Measurements from ENCODE around the gene TUBB2B. TPM values are rescaled to one million over a fixed set of nuclear protein-coding genes. Genes with fewer than 3 reads are reported as not detected.

The TUBB2B gene
- total RNA-seq (2011; cell fraction: chromatin; rRNA removed; ENCODE audit: low replicate concordance), result 1.7 and 4.6 TPM in 2 replicates
- total RNA-seq (2011; cell fraction: nucleolus; rRNA removed), result 5.0 and 6.5 TPM in 2 replicates
- 3.4 and 3.9 TPM in 2 replicates for total RNA-seq (2011; cell fraction: nucleoplasm; rRNA removed)
- total RNA-seq (2014; rRNA removed) (6.4 and 7.3 TPM in 2 replicates), total RNA-seq (2014; rRNA removed; fragmentation: Illumina TruSeq; extraction: Trizol) (1.6 and 2.3 TPM in 2 replicates), total RNA-seq (2015; rRNA removed; fragmentation: Illumina TruSeq; extraction: Trizol) (3.3 and 3.8 TPM in 2 replicates), total RNA-seq (2021) (5.1 and 5.8 TPM in 2 replicates), polyA plus RNA-seq (2011; rRNA removed) (9.7 and 14.5 TPM in 2 replicates), polyA plus RNA-seq (2014; fragmentation: Illumina TruSeq; extraction: Trizol) (4.6 and 9.1 TPM in 2 replicates), polyA plus RNA-seq (2014; fragmentation: Nextera tagmentation; extraction: Ambion mirVana) (under 1 TPM; 0.11 to 0.18 TPM), polyA plus RNA-seq (2014; rRNA removed) (6.1 and 7.0 TPM in 2 replicates), polyA minus RNA-seq (2011; rRNA and poly(A)+ RNA removed) (5.1 and 6.2 TPM in 2 replicates), Bru-seq, nascent RNA (percentile 53 among the genes with signal in this experiment), BruChase-seq, experiment 1, labeled RNA remaining after a 2-hour chase (percentile 48 among the genes with signal in this experiment), BruChase-seq, experiment 2, labeled RNA remaining after a 6-hour chase (percentile 56 among the genes with signal in this experiment)
- 18.8 and 24.4 TPM in 2 replicates for polyA plus RNA-seq (2011; cell fraction: cytosol; rRNA removed)
- polyA plus RNA-seq (2011; cell fraction: nucleus; rRNA removed), result 5.8 and 7.2 TPM in 2 replicates
- 9.9 and 11.3 TPM in 2 replicates for polyA plus RNA-seq (2012)
- 7.5 and 11.3 TPM in 2 replicates for polyA minus RNA-seq (2011; cell fraction: cytosol; rRNA and poly(A)+ RNA removed)
- 2.7 and 6.1 TPM in 2 replicates for polyA minus RNA-seq (2011; cell fraction: nucleus; rRNA and poly(A)+ RNA removed)
- long read RNA-seq, experiment 1, transcript TUBB2B-201 (4 exons, 2,020 nt), result major isoform, 5 of 11 reads
- long read RNA-seq, experiment 1, partial matches to known transcripts, result 0 of 11 reads
- long read RNA-seq, experiment 1, other reads (novel, unspliced or antisense), result 6 of 11 reads
- long read RNA-seq, experiment 2, partial matches to known transcripts, result 0 of 1 reads
- long read RNA-seq, experiment 2, other reads (novel, unspliced or antisense), result 0 of 1 reads
- long read RNA-seq, experiment 3, partial matches to known transcripts, result 0 of 3 reads
- long read RNA-seq, experiment 3, other reads (novel, unspliced or antisense), result 0 of 3 reads

GRCh38 chr6:3227363-3228045 lies at the start of gene TUBB2B:
Gene TUBB2B (minus strand): TSS chr6:3227653. CDS start chr6:3227543, 110 bp downstream.
- peak; percentile 67 for ATAC-seq
- H3K4me1 ChIP-seq (replicated peaks in 1 of 2; ENCODE audit: control insufficient read depth in 2 of 2, insufficient read depth in 2 of 2, low read length in 2 of 2), result peaks cover 35 to 50% of the 10 kb centered on the region in 2 experiments
- no peak for TF ChIP-seq ID3 (CRISPR knock-in tag; IDR thresholded peaks at IDR 0.05)
- TF ChIP-seq ID3 (tag; IDR thresholded peaks at IDR 0.05), result 0 out of 2 replicates have a peak, but pooled peaks have one; percentile 17
- 0 out of 2 replicates have a peak, but pooled peaks have one; percentile 44 for TF ChIP-seq ZNF511 (CRISPR knock-in tag; IDR thresholded peaks at IDR 0.05)
- TF ChIP-seq BCOR (IDR thresholded peaks at IDR 0.05), result 0 out of 2 replicates have a peak, but pooled peaks have one; percentile 3
- no peak for TF ChIP-seq THAP12 (CRISPR knock-in tag; IDR thresholded peaks at IDR 0.05)
- TF ChIP-seq PHF8 (IDR thresholded peaks at IDR 0.05; ENCODE audit: borderline replicate concordance, low read length), result peak; percentile 40; the same call in 1 of the 2 replicates
- no peak for TF ChIP-seq KDM4B (IDR thresholded peaks at IDR 0.05; ENCODE audit: borderline replicate concordance in 2 of 2, low read depth in 1 of 2)
- TF ChIP-seq TBL1XR1 (IDR thresholded peaks at IDR 0.05; ENCODE audit: low read length in 2 of 2), result no peak
- peak; percentile 59; the same call in 1 of the 2 replicates for TF ChIP-seq ZFX (CRISPR knock-in tag; IDR thresholded peaks at IDR 0.05)
- TF ChIP-seq POLR2G (IDR thresholded peaks at IDR 0.05; ENCODE audit: low read depth, low read length), result peak; percentile 81
- TF ChIP-seq RUNX1 (IDR thresholded peaks at IDR 0.05; ENCODE audit: low read depth), result no peak
- no peak for TF ChIP-seq ZNF184 (CRISPR knock-in tag; IDR thresholded peaks at IDR 0.05)
- no peak for TF ChIP-seq RBM39 (optimal IDR thresholded peaks at IDR 0.05; ENCODE audit: low read depth, low read length)

More at GRCh38 chr6:3227363-3228045, at the start of gene TUBB2B:
- no peaks in the 10 kb centered on the region for H3K79me2 ChIP-seq (ENCODE audit: control insufficient read depth, insufficient read depth, low read length)
- H3K27me3 ChIP-seq (ENCODE audit: control insufficient read depth in 2 of 2, insufficient read depth in 2 of 2, low read length in 2 of 2), result peaks cover 40 to 65% of the 10 kb centered on the region in 2 experiments
- H3K36me3 ChIP-seq (ENCODE audit: control insufficient read depth, insufficient read depth, low read length), result no peaks in the 10 kb centered on the region
- no peaks in the 10 kb centered on the region for H3K9me1 ChIP-seq (ENCODE audit: control insufficient read depth, insufficient read depth, low read length)
- CTCF ChIA-PET (ENCODE audit: low intra/inter-chr PET ratio), result interaction anchor here (0.7 kb wide), 2 partner anchors 28 to 142 kb away, joined by 3 to 4 read pairs; no protein-coding TSS in a partner anchor
- in situ Hi-C loops (cut with MboI), result no loop called here
- no peaks in the 10 kb centered on the region for H3K9me3 ChIP-seq (replicated peaks; ENCODE audit: control insufficient read depth, insufficient read depth, low read depth, low read length)
- POLR2A ChIA-PET, result interaction anchor here (1.3 kb wide), 1 partner anchor 12 kb away, joined by 4 read pairs; no protein-coding TSS in a partner anchor
- BruUV-seq (replicated peaks), result no TSS peak
- intact Hi-C loops (cut with micrococcal nuclease), result no loop called here
- H4K20me1 ChIP-seq (replicated peaks; ENCODE audit: control insufficient read depth, insufficient read depth, low read length), result no peaks in the 10 kb centered on the region
- FAIRE-seq (no peak), DNase-seq (ENCODE audit: extremely low read depth in 1 of 4, low spot score in 3 of 4) (peak in 2 of 4 experiments; percentile 78)
- H3K9ac ChIP-seq (ENCODE audit: insufficient read depth in 1 of 2, low read depth in 2 of 2, low read length in 2 of 2), result peak within 1 kb of the TSS; percentile 51 to 90
- H3K4me2 ChIP-seq (ENCODE audit: insufficient read depth, low read length), result peak within 1 kb of the TSS; percentile 84
- WGBS (ENCODE audit: insufficient coverage, low coverage, missing lambda C conversion rate), result 6% methylated on average over 55 of the region's 66 CpGs
- peak within 1 kb of the TSS; percentile 36 for H3K4me3 ChIP-seq
- H3K27ac ChIP-seq (ENCODE audit: extremely low read depth, low read depth, low read length), result no peak within 1 kb of the TSS
- peak within 1 kb of the TSS; percentile 86 for H2AFZ ChIP-seq (ENCODE audit: low read depth, low read length)
